Measurements from ENCODE around the gene SERPINB10. TPM values are rescaled to one million over a fixed set of nuclear protein-coding genes. Genes with fewer than 3 reads are reported as not detected.

The SERPINB10 gene
- total and polyA plus RNA-seq, 2 of the 8 experiments (the other 6 are each of a cell fraction or from before 2014, with no cell fraction given) = not detected

DNA sequence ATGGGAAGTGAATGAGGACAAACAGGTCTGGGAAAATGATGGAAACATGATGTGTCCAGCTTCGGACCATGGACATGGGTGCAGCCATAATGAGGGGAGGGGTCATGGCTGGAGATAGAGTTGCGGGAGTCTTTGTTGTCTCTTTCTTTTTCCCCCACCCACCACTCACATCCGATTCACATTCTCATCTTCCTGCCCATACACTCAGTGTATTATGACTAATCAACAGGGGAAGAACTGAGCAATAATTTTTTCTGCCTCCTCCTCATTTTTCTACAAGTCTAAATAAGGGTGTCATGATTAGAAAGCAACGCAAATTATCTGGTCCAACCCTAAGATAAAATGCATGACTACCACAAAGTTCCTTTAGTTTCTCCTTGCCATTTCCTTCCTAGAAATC, 25.9 kb upstream of the SERPINB10 start:
- H3K36me3 ChIP-seq (ENCODE audit: control insufficient read depth in 2 of 4, insufficient read depth in 4 of 4, low read length in 3 of 4) = no peaks in the 10 kb centered on the region
- no peaks in the 10 kb centered on the region for H3K23me2 ChIP-seq (ENCODE audit: low read depth, low read length)
- H2AK5ac ChIP-seq (ENCODE audit: low read depth, low read length) = no peak overlapping the region
- H4K5ac ChIP-seq (ENCODE audit: insufficient read length, low read depth, low read length) = no peak overlapping the region
- H2BK5ac ChIP-seq (ENCODE audit: low read depth, low read length) = no peak overlapping the region
- no peak overlapping the region for H3K4ac ChIP-seq (replicated peaks; ENCODE audit: insufficient read length, low read depth, low read length)
- no peaks in the 10 kb centered on the region for H3K79me1 ChIP-seq (ENCODE audit: low read depth, low read length)
- H3K9me3 ChIP-seq (ENCODE audit: insufficient read depth in 2 of 2, low read depth in 1 of 2, low read length in 1 of 2) = no peaks in the 10 kb centered on the region
- no peak overlapping the region for H4K91ac ChIP-seq (replicated peaks; ENCODE audit: insufficient read length, low read length)
- FAIRE-seq = no peak
- no peak overlapping the region for H2BK12ac ChIP-seq (ENCODE audit: low read depth, low read length)
- no peak overlapping the region for H3K4me2 ChIP-seq (ENCODE audit: insufficient read depth in 1 of 2, low read depth in 2 of 2, low read length in 2 of 2)
- TF ChIP-seq TCF12 (IDR thresholded peaks at IDR 0.05; ENCODE audit: low read depth, low read length) (no peak), NANOG (IDR thresholded peaks at IDR 0.05; ENCODE audit: insufficient read depth, low read depth, low read length, poor library complexity, severe bottlenecking) (no peak)
- no peak overlapping the region for H3K18ac ChIP-seq (ENCODE audit: extremely low read depth, low read length)
- ChIA-PET POLR2A (ENCODE audit: partially characterized antibody) (no interaction called here), CTCF (ENCODE audit: partially characterized antibody) (no interaction called here)
- no peak overlapping the region for H3K4me3 ChIP-seq (ENCODE audit: extremely low read depth in 1 of 4, insufficient read depth in 2 of 4, low read depth in 3 of 4, low read length in 4 of 4)
- DNase-seq (ENCODE audit: low read depth in 1 of 2, low spot score in 2 of 2) = no peak
- H3K23ac ChIP-seq (ENCODE audit: insufficient read length) = no peak overlapping the region
- H2AFZ ChIP-seq (ENCODE audit: low read length) = no peak overlapping the region
- H4K20me1 ChIP-seq (replicated peaks in 1 of 2; ENCODE audit: control insufficient read depth in 1 of 2, insufficient read depth in 2 of 2, low read length in 2 of 2) = no peaks in the 10 kb centered on the region
- no peaks in the 10 kb centered on the region for H3K4me1 ChIP-seq (replicated peaks in 1 of 4; ENCODE audit: control insufficient read depth in 3 of 4, insufficient read depth in 4 of 4, low read length in 3 of 4)
- H2BK120ac ChIP-seq (replicated peaks; ENCODE audit: low read depth, low read length) = no peak overlapping the region
- no peak overlapping the region for H2BK20ac ChIP-seq (ENCODE audit: low read length)
- no peak overlapping the region for H3K9ac ChIP-seq (replicated peaks in 1 of 4; ENCODE audit: extremely low read depth in 1 of 4, low read depth in 3 of 4, low read length in 3 of 4)
- no peak overlapping the region for H3K56ac ChIP-seq (replicated peaks; ENCODE audit: insufficient read length, low read depth, low read length)
- no peak overlapping the region for H2BK15ac ChIP-seq (ENCODE audit: low read length)
- no peaks in the 10 kb centered on the region for H3K27me3 ChIP-seq (replicated peaks in 1 of 4; ENCODE audit: control insufficient read depth in 3 of 4, extremely low read depth in 1 of 4, insufficient read depth in 3 of 4, low read length in 3 of 4)
- WGBS, 2 experiments (ENCODE audit: extremely low coverage in 1 of 2, insufficient coverage in 1 of 2, insufficient read length in 1 of 2, insufficient replicate concordance in 2 of 2, low coverage in 1 of 2, low lambda C conversion rate in 2 of 2, missing lambda C conversion rate in 1 of 2) = 89% methylated on average over 4 of the region's 4 CpGs; no CpG with 5 or more reads in 1 of the 2 experiments
- H3K14ac ChIP-seq (ENCODE audit: insufficient read length) = no peak overlapping the region
- no peak overlapping the region for H4K8ac ChIP-seq (ENCODE audit: extremely low read depth, insufficient read depth, low read length)
- H3K79me2 ChIP-seq (ENCODE audit: control insufficient read depth in 1 of 2, insufficient read depth in 2 of 2, low read length in 2 of 2) = no peaks in the 10 kb centered on the region
- no peak overlapping the region for H3K27ac ChIP-seq (ENCODE audit: low read depth, low read length)

Measured in H1 (cell line).